Glutamatergic neuron (in vitro differentiated cells): ENCODE data around the gene EMSY. TPM values are rescaled to one million over a fixed set of nuclear protein-coding genes. Genes with fewer than 3 reads are reported as not detected.

ENCODE experiments used
- DNase-seq: peaks from one replicate; pipeline ENCODE4 v3.0.0; 2022
- H3K27ac Mint-ChIP-seq: one replicate; pipeline ENCODE4 v1.8.0; 2020; ENCODE audit warnings: mild to moderate bottlenecking, mixed read lengths, inconsistent platforms; ENCODE audit not compliant: unreplicated experiment
- H3K27me3 Mint-ChIP-seq: one replicate; pipeline ENCODE4 v1.8.0; 2020; ENCODE audit warnings: mild to moderate bottlenecking, moderate library complexity, mixed read lengths, inconsistent platforms; ENCODE audit not compliant: unreplicated experiment
- H3K36me3 Mint-ChIP-seq: one replicate; pipeline ENCODE4 v1.8.0; 2020; ENCODE audit warnings: mild to moderate bottlenecking, mixed read lengths, inconsistent platforms; ENCODE audit not compliant: unreplicated experiment
- H3K4me1 Mint-ChIP-seq: one replicate; pipeline ENCODE4 v1.8.0; 2020; ENCODE audit warnings: mild to moderate bottlenecking, low read depth, mixed read lengths, inconsistent platforms; ENCODE audit not compliant: unreplicated experiment
- H3K4me3 Mint-ChIP-seq: one replicate; pipeline ENCODE4 v1.8.0; 2020; ENCODE audit warnings: mild to moderate bottlenecking, mixed read lengths, inconsistent platforms; ENCODE audit not compliant: unreplicated experiment
- H3K9me3 Mint-ChIP-seq: one replicate; pipeline ENCODE4 v1.8.0; 2020; ENCODE audit warnings: mild to moderate bottlenecking, moderate library complexity, mixed read lengths, inconsistent platforms; ENCODE audit not compliant: unreplicated experiment
- CTCF ChIP-seq: fragments of 200-600 bp; sonication (generic); IDR thresholded peaks from one replicate; pipeline ENCODE4 v1.5.0; 2021; ENCODE audit not compliant: partially characterized antibody, unreplicated experiment
- total RNA-seq: library from RNA; stranded (reverse); fragmentation: NEBNext Ultra II Directional; extraction: Animal tissue kit (Norgen Biotek cat#: 25700); gene quantifications from one replicate; pipeline ENCODE4 v1.2.1, GENCODE V29; 2021; ENCODE audit not compliant: unreplicated experiment

EMSY gene
- total RNA-seq, 1 donor from 2014 or later = 31.4 TPM

- H3K9me3 Mint-ChIP-seq = no peaks in the 10 kb centered on the region
- TF ChIP-seq CTCF = no peak
- no peak overlapping the region for H3K4me3 Mint-ChIP-seq
- H3K27me3 Mint-ChIP-seq = no peaks in the 10 kb centered on the region
- H3K36me3 Mint-ChIP-seq = no peaks in the 10 kb centered on the region
- peak overlapping the region; percentile 48 for H3K27ac Mint-ChIP-seq
- DNase-seq = no peak
- peaks cover 2% of the 10 kb centered on the region for H3K4me1 Mint-ChIP-seq
Measured at GRCh38 chr11:76596652-76597051, 151.8 kb downstream of the EMSY start.

GRCh38 chr11:76597533-76598425 is 153.0 kb downstream of the EMSY start:
- no peak for TF ChIP-seq CTCF
- Mint-ChIP-seq H3K4me1 (peaks cover 2% of the 10 kb centered on the region), H3K27ac (no peak overlapping the region), H3K4me3 (no peak overlapping the region), H3K9me3 (peaks cover 1% of the 10 kb centered on the region), H3K27me3 (no peaks in the 10 kb centered on the region), H3K36me3 (no peaks in the 10 kb centered on the region)
- no peak for DNase-seq

GRCh38 chr11:76598426-76598839 is 153.6 kb downstream of the EMSY start:
- Mint-ChIP-seq H3K9me3 (peaks cover 2% of the 10 kb centered on the region), H3K27me3 (no peaks in the 10 kb centered on the region), H3K27ac (no peak overlapping the region), H3K4me1 (peaks cover 2% of the 10 kb centered on the region), H3K4me3 (no peak overlapping the region), H3K36me3 (no peaks in the 10 kb centered on the region)
- no peak for TF ChIP-seq CTCF
- peak; percentile 58 for DNase-seq

GRCh38 chr11:76599041-76600013 is 154.5 kb downstream of the EMSY start:
- H3K4me1 Mint-ChIP-seq = peaks cover 4% of the 10 kb centered on the region
- H3K4me3 Mint-ChIP-seq = no peak overlapping the region
- no peak for DNase-seq
- H3K27ac Mint-ChIP-seq = no peak overlapping the region
- H3K27me3 Mint-ChIP-seq = peaks cover 1% of the 10 kb centered on the region
- TF ChIP-seq CTCF = no peak
- H3K36me3 Mint-ChIP-seq = no peaks in the 10 kb centered on the region
- peaks cover 4% of the 10 kb centered on the region for H3K9me3 Mint-ChIP-seq
